GM12878 (cell line): ENCODE results near the gene CNIH2. TPM values are rescaled to one million over a fixed set of nuclear protein-coding genes. Genes with fewer than 3 reads are reported as not detected.

Experiments
- ATAC-seq: fragments of 200-7000 bp; cut with Tn5 transposase; 3 replicates; pipeline ENCODE4 v1.9.1; 2020; ENCODE audit warnings: mild to moderate bottlenecking, moderate library complexity
- BruUV-seq: library from RNA; stranded (reverse); fragments of 400-500 nt; replicated peaks from 2 replicates; lab custom pipeline; 2021; lab: Mats Ljungman, UMichigan
- CTCF ChIA-PET: fragments of 300-600 bp; sonication (Branson Sonifier 250); formaldehyde crosslinking; extraction: SDS; loops from one replicate; lab custom pipeline; 2021; ENCODE audit warnings: inconsistent platforms; lab: Yijun Ruan, JAX
- POLR2A ChIA-PET: fragments of 350-600 bp; formaldehyde crosslinking; extraction: SDS; loops from one replicate; lab custom pipeline; 2021; ENCODE audit warnings: inconsistent platforms; lab: Charles Lee
- RAD21 ChIA-PET: fragments of 300-600 bp; sonication (Branson Sonifier 250); formaldehyde crosslinking; loops from one replicate; lab custom pipeline; 2023; ENCODE audit warnings: antibody characterized with exemption; ENCODE audit not compliant: unreplicated experiment; lab: Charles Lee
- SMC1A ChIA-PET: fragments of 300-600 bp; sonication (Branson Sonifier 250); formaldehyde crosslinking; loops from one replicate; lab custom pipeline; 2023; ENCODE audit not compliant: unreplicated experiment, uncharacterized antibody; lab: Charles Lee
- DNase-seq: peaks from one replicate; pipeline ENCODE4 v3.0.0-alpha.2; 2011; ENCODE audit warnings: low read depth, low spot score
- FAIRE-seq: peaks from 3 replicates; lab custom pipeline; 2011; peaks lifted over from hg19 to GRCh38; lab: Jason Lieb, UNC
- H2AFZ ChIP-seq: 2 replicates; pipeline ENCODE4 v1.6.0; 2011; ENCODE audit warnings: low read depth, low read length, control low read depth; ENCODE audit not compliant: control insufficient read depth
- H3K27ac ChIP-seq: 2 replicates; pipeline ENCODE4 v1.5.1; 2011; ENCODE audit warnings: control low read depth; ENCODE audit not compliant: control insufficient read depth, insufficient read depth
- H3K27me3 ChIP-seq, 2 experiments: replicated peaks in 1 of 2; 2 replicates each; pipeline versions ENCODE4 v1.6.0 to v1.6.1; 2011; ENCODE audit warnings: low read length in 1 of 2; ENCODE audit not compliant: control insufficient read depth in 2 of 2, insufficient read depth in 2 of 2
- H3K36me3 ChIP-seq, 2 experiments: 2 replicates each; pipeline ENCODE4 v1.5.1; 2011; ENCODE audit warnings: low read length in 1 of 2; ENCODE audit not compliant: control insufficient read depth in 2 of 2, insufficient read depth in 2 of 2
- H3K4me1 ChIP-seq: 2 replicates; pipeline ENCODE4 v1.6.1; 2011; ENCODE audit warnings: mild to moderate bottlenecking, low read length, moderate library complexity, mixed read lengths; ENCODE audit not compliant: control insufficient read depth, insufficient read depth
- H3K4me2 ChIP-seq: 2 replicates; pipeline ENCODE4 v1.6.0; 2011; ENCODE audit warnings: control low read depth; ENCODE audit not compliant: control insufficient read depth, insufficient read depth
- H3K4me3 ChIP-seq: fragments of 200-600 bp; sonication (generic); 2 replicates; pipeline ENCODE4 v1.5.1; 2016
- H3K79me2 ChIP-seq: 2 replicates; pipeline ENCODE4 v1.6.0; 2011; ENCODE audit warnings: low read length; ENCODE audit not compliant: control insufficient read depth, insufficient read depth
- H3K9ac ChIP-seq: 2 replicates; pipeline ENCODE4 v1.8.0; 2011; ENCODE audit warnings: low read length, control low read depth, mixed read lengths; ENCODE audit not compliant: control insufficient read depth, insufficient read depth
- H3K9me3 ChIP-seq: replicated peaks from 3 replicates; pipeline ENCODE4 v1.5.1; 2011; ENCODE audit warnings: mild to moderate bottlenecking, low read length; ENCODE audit not compliant: control insufficient read depth, insufficient read depth
- H4K20me1 ChIP-seq: 2 replicates; pipeline ENCODE4 v1.6.0; 2011; ENCODE audit not compliant: control insufficient read depth, insufficient read depth
- CREB1 ChIP-seq: IDR thresholded peaks from 2 replicates; pipeline ENCODE4 v1.6.1; 2012; ENCODE audit warnings: low read depth, mild to moderate bottlenecking, inconsistent platforms
- E2F8 ChIP-seq: fragments of 450-650 bp; IDR thresholded peaks from 2 replicates; pipeline ENCODE4 v1.6.1; 2018; ENCODE audit warnings: mild to moderate bottlenecking, low read depth, moderate library complexity; ENCODE audit not compliant: partially characterized antibody
- EP300 ChIP-seq, 2 experiments: fragments of 150-350 bp in 1 of 2; IDR thresholded peaks; 2 replicates each; pipeline ENCODE4 v1.6.1; 2011 to 2012; ENCODE audit warnings: low read depth in 2 of 2, low read length in 2 of 2, borderline replicate concordance in 1 of 2, improper control_type of control experiment in 1 of 2, inconsistent platforms in 1 of 2; ENCODE audit not compliant: control insufficient read depth in 1 of 2
- HDGF ChIP-seq: fragments of 450-650 bp; IDR thresholded peaks from 2 replicates; pipeline ENCODE4 v1.6.1; 2016; ENCODE audit warnings: antibody characterized with exemption
- IRF3 ChIP-seq: fragments of 450-650 bp; IDR thresholded peaks from 2 replicates; pipeline ENCODE4 v1.6.1; 2014; ENCODE audit warnings: mild to moderate bottlenecking
- KAT2A ChIP-seq: conservative IDR thresholded peaks from 2 replicates; pipeline ENCODE4 v1.6.1; 2011; ENCODE audit warnings: low read depth, low read length; ENCODE audit not compliant: control insufficient read depth
- KDM1A ChIP-seq: fragments of 200-600 bp; sonication (generic); IDR thresholded peaks from 2 replicates; pipeline ENCODE4 v1.6.1; 2016; ENCODE audit warnings: borderline replicate concordance
- MTA2 ChIP-seq: fragments of 450-650 bp; IDR thresholded peaks from 2 replicates; pipeline ENCODE4 v1.6.1; 2016; ENCODE audit warnings: low read depth, mild to moderate bottlenecking, moderate library complexity
- PKNOX1 ChIP-seq: fragments of 450-650 bp; IDR thresholded peaks from 2 replicates; pipeline ENCODE4 v1.6.1; 2016; ENCODE audit warnings: mild to moderate bottlenecking
- PML ChIP-seq: IDR thresholded peaks from 2 replicates; pipeline ENCODE4 v1.6.1; 2012; ENCODE audit warnings: low read length, inconsistent platforms
- POU2F2 ChIP-seq: IDR thresholded peaks from 3 replicates; pipeline ENCODE4 v1.6.1; 2011; ENCODE audit warnings: low read depth, mild to moderate bottlenecking, low read length, borderline replicate concordance
- RELB ChIP-seq: fragments of 450-650 bp; IDR thresholded peaks from 2 replicates; pipeline ENCODE4 v1.6.1; 2017; ENCODE audit warnings: low read depth, mild to moderate bottlenecking, moderate library complexity
- SKIL ChIP-seq: fragments of 450-650 bp; IDR thresholded peaks from 2 replicates; pipeline ENCODE4 v1.6.1; 2017; ENCODE audit warnings: mild to moderate bottlenecking, low read depth, inconsistent platforms; ENCODE audit not compliant: poor library complexity, severe bottlenecking
- WGBS: methylation state at CpG from one replicate; pipeline ENCODE4 v1.1.6; 2016; ENCODE audit warnings: low lambda C conversion rate; ENCODE audit not compliant: insufficient replicate concordance, insufficient coverage; ENCODE audit errors: missing lambda C conversion rate; 5-methylcytosine and 5-hydroxymethylcytosine counted together
- in situ Hi-C: fragments of 300-500 bp; cut with MboI; formaldehyde crosslinking; loops from 9 replicates; pipeline ENCODE4 v1.14.3; 2018; ENCODE audit warnings: mixed read lengths
- intact Hi-C: fragments of 100-400 bp; cut with micrococcal nuclease; formaldehyde crosslinking; loops from one replicate; pipeline ENCODE4 v1.14.2; 2022; ENCODE audit not compliant: unreplicated experiment
- polyA plus RNA-seq, 11 experiments: library from polyadenylated mRNA; depleted of rRNA in 4 of 11; unstranded in 6 of 11; stranded (reverse) in 5 of 11; fragments of >200 nt; fragmentation: Nextera tagmentation in 4 of 11; fragmentation: Illumina TruSeq in 1 of 11; extraction: Ambion mirVana in 4 of 11; extraction: Trizol in 1 of 11; gene quantifications; 1 replicate in 1 of 11; 2 replicates in 10 of 11; pipeline versions ENCODE4 v1.2.1 to v1.2.3, GENCODE V29; 2011 to 2016; ENCODE audit warnings: inconsistent platforms in 2 of 11, missing spikeins in 2 of 11, low read depth in 1 of 11
- total RNA-seq, 4 experiments: library from RNA; depleted of rRNA in 3 of 4; stranded (reverse); fragments of >200 nt in 3 of 4; fragmentation: Illumina TruSeq in 1 of 4; extraction: Trizol in 1 of 4; gene quantifications; 2 replicates each; pipeline versions ENCODE4 v1.2.1 to v1.2.3, GENCODE V29; 2013 to 2021

CNIH2 gene
- total and polyA plus RNA-seq, 10 of the 15 experiments (the other 5 are each of a cell fraction or from before 2014, with no cell fraction given): 0.07 to 1.3 (median 0.68) TPM; not detected in 2

GRCh38 chr11:66228521-66228920, 49.5 kb upstream of the CNIH2 start (continued):
- TF ChIP-seq IRF3 (no peak), MTA2 (no peak), PKNOX1 (no peak), KDM1A (no peak)

- intact Hi-C loops (no loop called here), in situ Hi-C loops (no loop called here)
- no peaks in the 10 kb centered on the region for H4K20me1 ChIP-seq
- RAD21 ChIA-PET: no interaction called here
- DNase-seq (no peak), FAIRE-seq (no peak), ATAC-seq (no peak)
- 80% methylated on average over 5 of the region's 6 CpGs for WGBS
- no TSS peak for BruUV-seq
- H3K4me1 ChIP-seq: no peaks in the 10 kb centered on the region
- H3K9ac ChIP-seq: no peak overlapping the region
- H3K79me2 ChIP-seq: no peaks in the 10 kb centered on the region
- no peak overlapping the region for H3K4me3 ChIP-seq
- H3K36me3 ChIP-seq: peaks cover 13 to 35% of the 10 kb centered on the region in 2 experiments; a peak in 3 of 4 replicates
- no peak overlapping the region for H2AFZ ChIP-seq
- H3K27me3 ChIP-seq: no peaks in the 10 kb centered on the region
- SMC1A ChIA-PET: no interaction called here
- H3K27ac ChIP-seq: no peak overlapping the region
- CTCF ChIA-PET: no interaction called here
- no peaks in the 10 kb centered on the region for H3K9me3 ChIP-seq
- POLR2A ChIA-PET: no interaction called here
- no peak overlapping the region for H3K4me2 ChIP-seq
- TF ChIP-seq POU2F2: no peak
- no peak for TF ChIP-seq CREB1
- no peak for TF ChIP-seq E2F8
- no peak for TF ChIP-seq PML
- no peak for TF ChIP-seq RELB
- TF ChIP-seq SKIL: no peak
- no peak for TF ChIP-seq HDGF
- TF ChIP-seq EP300 (IDR thresholded peaks at IDR 0.05; ENCODE audit: borderline replicate concordance in 1 of 2, control insufficient read depth in 1 of 2, low read depth in 2 of 2, low read length in 2 of 2): no peak
- TF ChIP-seq KAT2A: no peak
These were observed 47.8 kb upstream of the CNIH2 start for GRCh38 chr11:66230156-66230555.
